GM21737 (cell line): ENCODE measurements around the gene PDXP.
"Not testable (repeated sequence)": the region's sequence is repeated elsewhere in the genome, so short reads cannot be mapped to it uniquely, and the experiment has no call there.

Experiments used
- ATAC-seq: cut with Tn5 transposase; IDR thresholded peaks from one replicate; pipeline ENCODE4 v1.9.1; 2021; ENCODE audit warnings: mild to moderate bottlenecking, moderate library complexity; ENCODE audit not compliant: unreplicated experiment

PDXP gene

DNA sequence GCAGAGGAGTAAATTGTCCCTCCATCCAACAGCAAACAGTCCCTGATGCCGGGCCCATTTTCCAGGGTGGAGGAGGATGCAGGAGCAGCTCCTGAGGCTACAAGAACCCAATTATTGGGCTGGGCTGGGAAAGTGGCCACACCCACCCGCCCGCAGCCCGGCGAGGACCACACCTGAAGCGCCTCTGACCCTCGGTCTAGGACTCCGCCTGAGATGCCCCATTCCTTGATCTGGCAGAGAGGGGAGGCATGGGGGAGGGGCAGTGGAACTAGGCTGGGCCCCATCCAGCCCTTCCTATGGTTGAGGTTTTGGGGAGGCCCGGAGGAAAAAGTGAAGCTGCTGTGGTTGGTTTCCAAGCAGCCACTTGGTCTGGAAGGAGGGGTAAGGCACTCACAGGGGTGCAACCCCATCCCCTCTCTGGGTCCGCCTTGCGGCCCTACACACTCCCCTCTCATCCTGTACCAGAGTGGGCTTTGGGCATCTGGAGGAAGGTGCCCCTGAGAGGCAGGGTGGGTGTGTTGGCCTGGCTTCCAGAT lies 14.5 kb downstream of the PDXP start:
- ATAC-seq = no peak

DNA sequence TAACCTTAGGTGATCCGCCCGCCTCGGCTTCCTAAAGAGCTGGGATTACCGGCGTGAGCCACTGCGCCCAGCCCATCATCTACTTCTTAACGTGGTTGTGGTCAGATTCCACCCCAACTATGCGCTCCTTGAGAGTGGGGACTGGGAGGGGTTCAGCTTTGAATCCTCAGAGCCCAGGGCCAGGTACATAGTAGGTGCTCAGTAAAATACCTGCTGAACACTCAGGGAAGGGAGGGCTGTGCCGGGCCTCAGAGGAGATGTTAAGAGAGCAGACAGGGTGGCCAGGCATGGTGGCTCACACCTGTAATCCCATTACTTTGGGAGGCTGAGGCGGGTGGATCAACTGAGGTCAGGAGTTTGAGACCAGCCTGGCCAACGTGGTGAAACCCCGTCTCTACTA lies 15.7 kb downstream of the PDXP start:
- no peak for ATAC-seq

DNA sequence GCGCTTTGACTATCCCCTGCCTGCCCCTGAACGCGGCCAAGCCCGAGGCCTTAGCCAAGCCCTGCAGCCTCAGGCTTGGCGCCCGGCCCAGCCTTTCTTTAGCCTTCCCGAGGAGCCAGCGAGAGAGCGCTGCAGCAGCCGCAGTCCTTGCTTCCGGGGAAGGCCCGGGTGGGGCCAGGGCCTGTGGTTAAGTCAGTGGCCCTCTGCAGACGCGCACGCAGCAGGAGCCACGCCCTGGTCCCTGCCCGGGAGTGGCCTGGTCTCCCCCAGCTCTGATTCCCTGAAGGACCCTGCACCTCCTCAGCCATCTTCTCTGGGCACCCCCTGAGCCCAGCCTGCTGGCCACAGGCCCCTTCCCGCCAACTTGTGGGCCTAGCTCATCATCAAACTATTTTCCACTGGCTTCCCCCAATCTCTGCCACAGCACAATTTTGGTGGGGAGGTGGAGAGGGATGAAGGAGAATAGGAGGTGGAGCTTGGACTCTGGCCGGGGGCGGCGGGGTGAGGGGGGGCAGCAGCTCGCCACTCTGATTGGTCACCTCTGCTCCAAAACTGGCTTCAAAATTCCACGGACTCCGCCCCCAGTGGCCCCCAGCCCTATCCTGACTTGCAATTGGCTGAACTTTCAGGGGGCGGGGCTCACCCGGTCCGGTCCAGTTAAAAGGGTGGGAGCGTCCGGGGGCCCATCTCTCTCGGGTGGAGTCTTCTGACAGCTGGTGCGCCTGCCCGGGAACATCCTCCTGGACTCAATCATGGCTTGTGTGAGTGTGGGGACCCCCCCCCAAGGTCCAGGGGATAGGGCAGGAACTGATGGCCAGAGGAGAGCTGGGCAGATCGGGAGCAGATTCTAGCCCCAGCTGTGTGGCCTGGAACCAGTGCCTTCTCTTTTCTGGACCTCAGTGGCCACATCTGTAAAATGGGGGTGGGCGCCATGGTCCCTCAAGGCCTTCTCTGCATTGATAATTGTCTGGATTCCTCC lies 16.7 kb downstream of the PDXP start, which contains the start of gene LGALS1:
LGALS1 (plus strand) TSS at position 686 of the 979 bp plus-strand sequence; CDS start at position 753, 67 bp downstream.
- ATAC-seq = peak; percentile 49

DNA sequence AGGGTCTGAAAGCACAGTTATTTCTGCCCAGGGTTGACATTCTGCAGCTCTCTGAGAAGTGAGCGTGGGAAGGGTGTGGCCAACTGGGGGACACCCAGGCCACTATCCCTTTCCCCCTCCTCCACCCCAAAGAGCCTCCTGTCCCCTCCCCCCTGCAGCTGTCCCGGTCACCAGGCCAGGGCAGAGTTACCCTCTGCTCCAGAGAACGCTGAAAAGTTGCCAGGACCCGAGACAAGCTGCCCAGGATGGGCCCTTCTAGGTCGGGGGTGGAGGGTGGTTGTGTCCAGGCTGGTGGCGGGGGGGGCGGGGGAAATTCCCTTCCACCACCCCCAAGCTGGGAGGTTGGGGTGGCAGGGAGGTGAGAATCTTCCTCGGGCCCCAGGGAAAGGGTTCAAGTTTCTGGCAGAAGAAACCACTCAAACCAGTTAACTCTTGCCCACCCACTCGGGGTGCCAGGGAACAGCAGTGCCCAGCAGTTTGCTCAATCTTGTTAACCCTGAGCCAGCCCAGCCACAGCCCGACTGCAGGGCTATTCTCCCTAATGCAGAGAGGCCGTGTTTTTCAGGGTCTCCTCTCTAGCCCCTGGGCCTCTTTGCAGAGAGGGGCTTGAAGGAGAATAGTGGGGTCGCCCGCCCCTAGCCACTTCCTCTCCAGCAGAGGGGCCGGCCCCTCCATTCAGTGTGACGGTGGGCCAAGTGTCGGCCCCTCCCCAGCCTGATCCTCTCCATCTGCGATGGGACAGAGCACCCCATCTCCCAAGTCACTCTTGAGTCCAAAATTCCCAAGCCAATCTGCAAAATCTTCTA lies 17.6 kb downstream of the PDXP start:
- ATAC-seq = peak; percentile 6

DNA sequence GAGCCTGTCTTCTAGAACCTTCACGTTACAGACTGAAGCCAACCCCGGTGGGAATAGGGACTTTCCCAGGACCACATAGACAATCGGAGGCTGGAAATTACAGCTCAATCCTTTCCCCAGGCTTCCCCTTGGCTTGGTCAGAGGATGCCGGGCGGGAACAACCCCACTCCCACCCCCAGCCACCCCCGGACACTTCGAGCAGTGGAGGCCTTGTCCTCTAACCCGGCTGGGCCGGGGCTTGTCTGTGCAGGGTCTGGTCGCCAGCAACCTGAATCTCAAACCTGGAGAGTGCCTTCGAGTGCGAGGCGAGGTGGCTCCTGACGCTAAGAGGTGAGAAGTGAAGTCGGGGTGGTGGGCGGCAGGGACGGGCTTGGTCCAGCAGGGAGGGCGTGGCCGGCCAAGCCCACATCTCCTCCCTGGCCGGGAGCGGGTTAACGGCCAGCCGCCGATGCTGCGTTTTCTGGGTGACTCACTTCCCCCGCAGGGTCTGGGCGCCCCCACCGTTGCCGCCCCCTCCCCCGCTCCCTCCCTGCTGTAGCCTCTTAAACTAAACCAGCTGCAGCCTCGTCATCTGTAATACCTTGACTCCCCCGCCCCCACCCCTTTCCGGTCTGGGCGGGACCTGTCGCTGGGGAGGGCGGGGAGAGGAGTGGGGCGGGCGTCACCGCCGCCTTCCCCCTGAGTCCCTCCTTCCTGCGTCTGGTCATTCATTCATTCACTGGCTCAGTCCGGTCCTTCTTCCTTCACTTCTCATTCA lies 18.4 kb downstream of the PDXP start:
- ATAC-seq = peak; percentile 43

- ATAC-seq = peak; percentile 11
Observed at GRCh38 chr22:37677493-37677974, 19.0 kb downstream of the PDXP start.

DNA sequence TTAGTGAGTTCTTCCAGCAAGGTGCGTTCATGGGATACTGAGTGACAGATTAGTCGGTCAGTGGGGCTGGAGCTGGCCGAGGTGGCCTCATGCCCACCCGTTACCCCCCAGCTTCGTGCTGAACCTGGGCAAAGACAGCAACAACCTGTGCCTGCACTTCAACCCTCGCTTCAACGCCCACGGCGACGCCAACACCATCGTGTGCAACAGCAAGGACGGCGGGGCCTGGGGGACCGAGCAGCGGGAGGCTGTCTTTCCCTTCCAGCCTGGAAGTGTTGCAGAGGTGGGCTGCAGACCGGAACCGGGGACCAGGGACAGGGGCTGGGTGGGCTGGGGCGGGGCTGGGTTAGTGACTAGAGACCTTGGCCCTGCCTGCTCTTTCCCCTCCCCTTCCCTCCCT lies 19.8 kb downstream of the PDXP start:
- ATAC-seq = no peak

- ATAC-seq = no peak
Observed at GRCh38 chr22:37679670-37680069, 21.1 kb downstream of the PDXP start.

DNA sequence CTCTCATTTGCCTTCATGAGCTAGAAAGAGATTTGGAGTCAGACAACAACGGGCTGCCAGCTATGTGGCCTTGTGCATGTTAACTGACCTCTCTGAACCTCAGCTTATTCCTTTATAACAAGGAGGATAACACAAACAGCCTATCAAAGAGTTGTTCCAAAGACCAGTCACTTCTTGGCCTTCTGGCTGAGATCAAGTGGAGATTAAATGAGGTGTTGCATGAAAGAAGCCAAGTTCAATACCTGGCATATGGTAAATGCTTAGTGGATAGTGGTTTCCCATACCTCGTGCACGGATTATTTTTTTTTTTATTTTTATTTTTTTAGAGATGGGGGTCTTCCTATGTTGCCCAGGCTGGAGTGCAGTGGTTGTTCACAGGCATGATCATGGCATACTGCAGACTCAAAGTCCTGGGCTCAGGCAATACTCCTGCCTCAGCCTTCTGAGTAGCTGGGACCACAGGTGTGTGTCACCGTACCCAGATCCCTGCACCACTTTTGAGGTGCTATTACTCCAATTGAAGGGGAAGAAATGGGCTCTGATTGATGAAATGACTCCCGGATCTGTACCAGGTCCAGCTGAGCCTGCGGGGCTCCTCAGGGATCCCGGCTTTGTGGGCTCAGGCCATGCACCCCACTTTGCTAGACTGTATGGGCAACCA lies 21.8 kb downstream of the PDXP start:
- no peak for ATAC-seq

GRCh38 chr22:37681001-37681424 lies 22.5 kb downstream of the PDXP start:
- no peak for ATAC-seq

DNA sequence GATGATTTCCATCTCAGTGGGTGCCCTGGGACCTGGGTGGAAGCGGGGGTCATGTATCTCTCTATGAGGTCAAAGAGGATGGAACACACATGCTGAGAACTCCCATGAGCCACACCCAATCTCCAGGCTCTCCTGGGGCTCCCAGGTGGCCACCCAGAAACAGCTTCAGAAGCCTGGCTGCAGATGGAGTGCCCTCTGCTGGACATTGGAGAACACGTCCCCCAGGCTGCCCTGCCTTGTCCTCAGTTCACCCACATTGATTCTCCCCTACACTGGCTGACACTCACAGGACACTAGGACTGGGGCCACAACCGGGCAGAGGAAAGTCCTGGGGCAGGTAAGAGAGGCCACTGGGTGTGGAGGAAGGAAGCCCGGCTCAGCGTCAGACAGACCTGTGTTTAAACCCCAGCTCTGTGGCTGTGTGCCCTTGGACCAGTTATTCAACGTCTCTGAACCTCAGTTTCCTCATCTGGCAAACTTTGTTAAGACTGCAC lies 23.1 kb downstream of the PDXP start:
- ATAC-seq = no peak

DNA sequence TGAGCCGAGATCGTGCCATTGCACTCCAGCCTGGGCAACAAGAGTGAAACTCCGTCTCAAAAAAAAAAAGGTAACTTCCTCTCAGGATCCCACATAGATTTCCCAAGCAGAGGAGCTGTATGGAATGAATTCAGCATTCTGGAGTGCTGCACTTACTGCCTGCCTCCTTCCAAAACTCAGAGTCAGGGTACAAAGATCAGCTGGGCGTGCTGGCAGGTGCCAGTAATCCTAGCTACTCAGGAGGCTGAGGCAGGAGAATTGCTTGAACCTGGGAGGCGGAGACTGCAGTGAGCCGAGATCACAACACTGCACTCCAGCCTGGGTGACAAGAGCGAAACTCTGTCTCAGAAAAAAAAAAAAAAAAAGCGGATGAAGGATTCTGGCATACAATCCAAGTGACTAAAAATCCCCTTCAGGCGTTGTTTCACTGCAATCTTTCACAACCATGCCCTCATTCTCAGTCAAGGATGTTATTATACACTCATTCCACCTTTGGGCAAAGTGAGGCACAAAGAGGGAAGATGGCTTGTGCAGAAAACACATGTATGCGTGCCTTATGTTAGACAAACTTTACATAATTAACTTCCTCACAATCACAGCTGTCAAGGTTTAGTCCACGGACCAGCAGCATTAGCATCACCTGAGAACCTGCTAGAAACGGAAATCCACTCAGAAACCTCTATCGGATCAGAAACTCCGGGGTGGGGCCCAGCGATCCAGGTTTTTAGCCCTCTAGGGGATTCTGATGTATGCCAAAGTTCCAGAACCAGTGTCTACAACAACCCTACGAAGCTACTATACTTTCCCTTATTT lies 26.5 kb downstream of the PDXP start:
- no peak for ATAC-seq

- peak; percentile 67 for ATAC-seq
Observed at GRCh38 chr22:37686002-37686982, 27.8 kb downstream of the PDXP start, which contains the start of gene NOL12. Gene NOL12 (plus strand): TSS chr22:37686343. CDS start chr22:37686393, 50 bp downstream.

GRCh38 chr22:37690407-37690806 lies 31.9 kb downstream of the PDXP start:
- no peak for ATAC-seq

GRCh38 chr22:37690901-37691504 lies 32.5 kb downstream of the PDXP start:
- no peak for ATAC-seq

DNA sequence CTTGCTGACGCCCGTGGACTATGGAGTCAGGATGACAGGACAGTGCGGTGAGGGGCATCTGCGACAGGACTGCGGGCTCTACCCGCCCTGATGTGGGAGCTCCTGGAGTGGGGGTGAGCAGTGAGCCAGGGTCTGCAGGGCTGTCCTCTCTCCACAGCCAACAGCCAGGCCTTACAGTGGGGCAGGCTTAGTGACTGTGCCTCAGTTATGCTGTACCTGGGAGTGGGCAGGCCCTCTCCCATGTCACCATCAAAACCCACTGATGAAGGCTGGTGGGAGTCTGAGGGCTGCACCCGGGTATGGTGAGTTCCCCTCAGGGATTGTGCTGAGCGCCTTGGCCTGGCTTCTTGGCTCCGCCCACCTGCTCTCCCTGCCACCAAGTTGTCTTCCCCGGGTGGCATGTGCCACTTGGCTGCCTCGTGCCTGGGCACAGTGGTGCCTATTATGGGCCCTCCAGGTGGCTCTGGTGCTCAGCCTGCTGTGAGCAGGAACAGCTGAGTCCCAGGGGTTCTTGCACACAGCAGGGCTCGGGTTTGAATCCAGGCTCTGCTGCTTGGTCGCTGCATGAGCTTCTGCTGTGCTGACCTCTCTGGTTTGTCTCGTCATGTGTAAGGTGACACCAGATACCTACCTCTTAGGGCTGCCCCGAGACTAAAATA lies 34.2 kb downstream of the PDXP start:
- ATAC-seq = no peak

- not testable (repeated sequence) for ATAC-seq
Observed at GRCh38 chr22:37694131-37694530, 35.6 kb downstream of the PDXP start.
